Activated gamma-delta T cell treated with anti-CD3 and anti-CD28 coated beads, Interleukin-2, amount 50 U/mL, for 16 hours (primary cell): ENCODE results near the gene WDPCP.
"Not testable (repeated sequence)": the region's sequence is repeated elsewhere in the genome, so short reads cannot be mapped to it uniquely, and the experiment has no call there.

Experiments
- DNase-seq: peaks from one replicate; pipeline ENCODE4 v3.0.0-alpha.2; 2020; ENCODE audit warnings: low read depth

The WDPCP gene

DNA sequence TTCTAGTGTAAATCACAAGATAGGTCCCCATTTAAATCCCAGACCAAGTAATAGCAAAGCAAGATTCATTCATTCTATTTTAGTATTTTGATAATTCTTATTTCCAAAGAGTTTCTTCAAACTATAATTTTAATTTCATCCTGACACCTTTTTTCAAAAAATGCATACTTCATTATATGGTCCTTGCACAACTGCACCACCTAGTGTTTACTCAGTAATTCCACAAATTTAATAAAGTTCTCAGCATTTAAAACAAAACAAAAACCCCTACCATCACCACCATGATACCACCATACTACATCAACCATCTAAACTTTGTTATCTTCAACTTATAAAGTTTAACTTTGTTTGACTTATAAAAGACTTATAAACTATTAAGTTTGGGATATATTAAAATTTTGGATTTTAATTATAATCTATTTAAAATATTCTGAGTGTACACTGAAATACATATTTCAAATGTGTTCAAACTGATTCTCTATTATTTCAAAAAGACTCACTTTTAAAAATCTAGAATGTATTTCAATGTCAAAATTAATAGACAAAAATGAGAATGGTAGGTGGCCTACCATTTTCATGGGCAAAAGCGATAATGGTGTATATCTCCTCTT lies 44.2 kb downstream of the WDPCP start:
- no peak for DNase-seq

DNA sequence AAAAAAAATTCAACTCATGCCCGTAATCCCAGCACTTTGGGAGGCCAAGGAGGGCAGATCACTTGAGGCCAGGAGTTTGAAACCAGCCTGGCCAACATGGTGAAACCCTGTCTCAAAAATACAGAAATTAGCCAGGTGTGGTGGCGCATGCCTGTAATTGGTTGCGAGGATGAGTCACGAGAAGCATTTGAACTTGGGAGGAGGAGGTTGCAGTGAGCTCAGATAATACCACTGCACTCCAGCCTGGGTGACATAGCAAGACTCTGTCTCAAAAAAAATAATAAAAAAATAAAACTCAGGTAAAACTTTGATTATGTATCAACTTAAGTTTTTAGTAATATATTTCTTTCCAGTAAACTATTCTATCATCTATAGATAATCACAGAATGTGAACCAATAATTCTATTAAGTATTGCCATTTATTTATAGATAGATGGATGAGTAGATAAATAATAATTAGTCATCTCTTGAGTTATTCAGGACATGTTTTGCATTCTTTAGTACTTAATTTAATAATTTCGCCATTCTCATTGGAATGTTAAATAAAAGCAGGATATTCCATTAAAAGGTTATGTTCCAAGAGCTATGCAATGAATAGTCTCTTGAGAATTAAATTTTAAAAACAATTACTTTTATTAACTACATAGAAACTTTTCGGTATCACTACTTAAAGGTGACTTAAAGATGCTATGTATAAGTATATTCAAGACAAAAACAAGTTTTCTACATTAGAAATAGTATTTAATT lies 48.7 kb downstream of the WDPCP start:
- DNase-seq = no peak

DNA sequence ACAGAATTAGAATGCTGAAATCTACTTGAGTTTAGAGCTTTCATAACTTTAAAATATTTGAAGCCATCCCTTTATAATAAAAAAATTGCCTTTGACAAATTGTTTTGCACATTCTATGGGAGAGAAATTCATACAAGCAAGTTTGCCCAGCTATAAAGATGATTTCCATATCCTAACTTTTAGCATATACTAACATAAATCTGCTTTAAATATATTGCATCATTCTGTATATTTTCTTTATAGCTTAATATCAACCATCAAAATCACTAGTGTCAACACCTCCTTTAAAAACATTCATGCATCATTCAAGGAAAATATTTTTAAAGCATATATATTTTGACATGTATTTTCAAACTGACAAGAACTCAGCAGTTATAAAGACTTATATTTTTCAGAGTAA lies 49.9 kb downstream of the WDPCP start:
- DNase-seq = no peak

DNA sequence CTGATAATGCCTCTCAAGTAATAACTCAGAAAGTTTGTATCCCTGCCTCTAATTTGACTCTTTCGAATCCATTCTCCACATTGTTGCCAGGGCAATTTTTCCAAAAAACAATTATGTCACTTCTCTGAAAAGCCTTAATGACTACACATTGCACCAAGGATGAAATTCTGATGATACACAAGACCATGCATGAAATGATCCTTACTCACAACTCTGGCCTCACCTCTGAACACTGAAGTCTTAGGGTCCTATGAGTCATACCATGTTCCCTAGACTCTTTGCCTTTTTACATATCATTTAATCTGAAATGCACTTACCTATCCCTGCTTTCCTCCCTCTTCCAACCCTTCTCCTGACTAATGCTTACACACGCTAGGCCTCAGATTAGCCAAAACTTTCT lies 51.0 kb downstream of the WDPCP start:
- no peak for DNase-seq

DNA sequence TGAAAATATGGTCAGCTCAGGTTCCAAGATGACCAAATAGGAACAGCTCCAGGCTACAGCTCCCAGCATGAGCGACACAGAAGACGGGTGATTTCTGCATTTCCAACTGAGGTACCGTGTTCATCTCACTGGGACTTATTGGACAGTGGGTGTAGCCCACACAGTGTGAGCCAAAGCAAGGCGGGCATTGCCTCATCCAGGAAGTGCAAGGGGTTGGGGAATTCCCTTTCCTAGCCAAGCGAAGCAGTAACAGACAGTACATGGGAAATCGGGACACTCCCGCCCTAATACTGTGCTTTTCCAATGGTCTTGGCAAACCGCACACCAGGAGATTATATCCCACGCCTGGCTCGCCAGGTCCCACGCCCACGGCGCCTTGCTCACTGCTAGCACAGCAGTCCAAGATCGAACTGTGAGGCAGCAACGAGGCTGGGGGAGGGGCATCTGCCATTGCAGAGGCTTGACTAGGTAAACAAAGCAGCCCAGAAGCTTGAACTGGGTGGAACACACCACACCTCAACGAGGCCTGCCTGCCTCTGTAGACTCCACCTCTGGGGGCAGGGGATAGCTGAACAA lies 57.5 kb downstream of the WDPCP start:
- DNase-seq = no peak

DNA sequence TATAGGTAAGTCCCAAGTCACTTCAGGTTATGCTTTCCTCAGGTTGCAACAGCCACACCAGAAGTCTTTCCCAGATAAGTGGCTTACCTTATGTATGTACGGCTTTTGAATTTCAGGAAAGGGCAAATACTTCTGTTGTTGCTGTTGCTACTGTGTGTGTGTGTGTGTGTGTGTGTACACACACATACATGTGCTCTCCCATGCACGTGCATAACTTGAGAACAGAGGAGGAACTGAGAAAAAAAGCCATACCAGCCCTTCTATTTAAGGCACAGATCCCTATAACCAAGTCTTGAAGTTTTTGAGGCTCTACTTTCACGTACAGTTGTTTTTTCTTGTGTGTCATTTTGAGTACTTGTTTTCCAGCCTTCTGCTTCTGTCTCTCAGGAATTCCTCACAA lies 62.4 kb downstream of the WDPCP start:
- DNase-seq = no peak

DNA sequence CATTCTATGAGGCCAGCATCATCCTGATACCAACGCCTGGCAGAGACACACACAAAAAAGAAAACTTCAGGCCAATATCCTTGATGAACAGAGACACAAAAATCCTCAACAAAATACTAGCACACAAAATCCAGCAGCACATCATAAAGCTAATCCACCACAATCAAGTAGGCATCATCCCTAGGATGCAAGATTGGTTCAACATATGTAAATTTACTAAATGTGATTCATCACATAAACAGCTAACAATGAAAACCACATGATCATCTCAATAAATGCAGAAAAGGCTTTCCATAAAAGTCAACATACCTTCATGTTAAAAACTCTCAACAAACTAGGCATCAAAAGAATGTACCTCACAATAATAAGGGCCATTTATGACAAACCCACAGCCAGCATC lies 65.3 kb downstream of the WDPCP start:
- DNase-seq = no peak

DNA sequence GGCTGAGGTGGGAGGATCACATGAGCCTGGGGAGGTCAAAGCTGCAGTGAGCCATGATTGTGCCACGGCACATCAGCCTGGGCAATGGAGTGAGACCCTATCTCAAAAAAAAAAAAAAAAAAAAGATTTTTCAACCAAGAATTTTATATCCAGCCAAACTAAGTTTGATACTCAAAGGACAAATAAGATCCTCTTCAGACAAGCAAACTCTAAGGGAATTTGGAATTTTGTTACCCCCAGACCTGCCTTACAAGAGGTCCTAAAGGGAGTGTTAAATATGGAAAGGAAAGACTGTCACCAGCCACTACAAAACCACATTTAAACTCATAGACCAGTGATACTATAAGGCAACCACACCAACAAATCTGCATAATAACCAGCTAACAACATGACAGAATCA lies 67.5 kb downstream of the WDPCP start:
- no peak for DNase-seq

DNA sequence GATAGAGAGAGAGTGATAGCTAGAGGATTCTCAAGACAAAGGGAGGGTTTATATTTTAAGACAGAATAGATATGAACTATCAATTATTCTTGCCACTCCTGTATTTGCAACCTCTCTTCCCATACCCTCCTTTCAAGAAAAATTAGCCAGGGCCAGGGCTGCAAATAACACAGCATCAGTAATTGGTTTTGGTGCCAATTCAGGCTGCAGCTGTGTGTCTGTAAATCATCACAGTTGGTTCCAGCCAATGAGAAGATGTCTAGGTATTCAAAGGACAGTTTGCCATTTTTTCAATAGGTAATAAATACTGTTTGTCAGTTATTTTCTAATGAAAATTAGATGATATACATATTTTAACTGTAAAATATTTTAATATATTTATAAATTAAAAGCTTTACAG lies 73.5 kb downstream of the WDPCP start:
- DNase-seq = no peak

DNA sequence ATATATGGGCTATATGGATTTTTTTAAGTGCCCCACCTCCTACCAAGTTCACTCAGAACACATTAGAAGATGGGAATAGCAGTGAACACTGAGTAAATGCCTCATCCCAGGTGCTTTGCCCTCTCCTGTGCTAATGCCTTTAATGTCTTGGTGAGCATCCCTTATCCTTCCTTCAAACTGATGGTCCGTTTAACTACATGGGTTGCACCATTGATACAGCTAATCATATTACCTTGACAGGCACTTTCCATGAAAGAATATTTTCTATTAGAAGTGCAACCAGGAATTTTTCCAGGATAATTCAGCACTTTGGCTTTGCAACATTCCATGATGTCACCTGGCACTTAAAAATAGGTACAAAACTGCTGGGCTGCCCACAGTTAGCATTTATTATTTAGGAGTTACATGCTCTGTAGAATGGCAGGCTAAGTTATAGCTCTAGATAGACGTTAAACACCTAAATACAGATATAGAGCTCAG lies 74.0 kb downstream of the WDPCP start:
- no peak for DNase-seq

DNA sequence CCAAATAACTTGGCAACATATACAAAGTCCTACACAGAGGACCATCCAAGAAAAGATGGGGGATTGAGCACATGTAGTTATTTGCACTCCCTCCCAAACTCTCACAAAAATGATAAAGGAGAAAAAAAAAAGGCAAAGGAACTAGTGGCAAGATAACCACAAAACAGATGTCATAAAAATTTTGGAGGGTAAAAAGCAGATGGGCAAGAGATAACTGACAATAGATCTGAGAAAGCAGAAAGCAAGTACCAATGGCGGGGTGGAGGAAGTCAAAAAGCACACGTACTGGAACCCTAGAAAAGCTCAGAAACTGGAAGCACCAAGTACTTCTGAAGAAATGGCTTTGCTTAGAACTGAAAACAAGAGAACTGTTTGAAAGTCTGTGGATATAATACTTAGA lies 82.0 kb downstream of the WDPCP start:
- DNase-seq = no peak

DNA sequence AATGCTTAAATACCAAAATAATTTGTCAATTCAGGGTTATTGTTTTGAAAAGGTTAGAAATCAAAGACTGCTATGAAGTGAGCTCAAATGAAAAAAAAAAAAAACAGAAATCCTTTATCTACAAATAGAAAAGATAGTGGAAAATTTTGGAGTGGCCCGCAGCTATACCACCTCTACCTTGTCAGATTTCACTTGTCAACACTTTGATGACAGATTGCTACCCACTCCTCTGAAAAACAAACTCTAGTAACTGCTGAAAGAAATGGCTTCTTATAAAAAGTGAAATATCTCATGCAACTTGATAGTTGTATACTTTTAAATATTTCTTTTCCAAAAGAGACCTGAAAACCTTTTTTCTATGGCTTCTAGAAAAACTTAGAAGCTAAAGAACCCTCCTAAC lies 84.5 kb downstream of the WDPCP start:
- no peak for DNase-seq

DNA sequence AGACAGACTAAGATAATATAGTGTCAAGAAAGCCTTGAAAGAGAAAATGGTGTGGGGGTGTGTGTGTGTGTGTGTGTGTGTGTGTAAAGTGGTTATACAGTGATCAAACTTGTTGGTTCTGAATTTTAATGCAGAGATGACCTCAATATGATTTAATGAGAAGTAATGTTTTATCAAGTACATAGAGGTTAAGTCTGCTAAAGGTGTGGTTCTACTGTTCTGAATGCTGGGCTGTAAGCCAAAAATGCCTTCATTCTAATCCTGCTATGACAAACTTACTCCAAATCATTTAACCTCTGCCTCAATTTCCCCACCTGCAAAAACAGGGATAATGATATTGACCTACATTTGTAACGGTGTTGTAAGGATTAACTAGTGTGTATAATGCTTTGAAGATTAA lies 87.9 kb downstream of the WDPCP start:
- no peak for DNase-seq

DNA sequence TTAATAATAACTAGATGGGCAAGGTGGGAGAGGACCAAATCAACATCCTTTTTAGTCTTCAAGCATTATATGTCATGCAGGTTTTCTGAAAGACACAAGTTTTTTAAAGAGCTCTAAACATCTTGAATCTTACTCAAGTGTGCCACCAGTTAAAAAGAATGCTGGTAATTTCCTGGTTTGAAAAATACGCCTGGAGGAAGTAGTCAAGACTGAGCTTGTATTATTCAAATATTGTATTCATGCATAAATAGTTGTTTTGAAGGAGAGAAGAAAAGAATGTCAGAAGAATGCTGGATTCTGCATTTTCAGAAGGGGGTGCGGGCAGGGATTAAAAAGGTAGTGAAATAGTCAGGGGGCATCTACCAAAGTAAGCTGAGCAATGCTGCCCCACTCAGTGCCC lies 90.7 kb downstream of the WDPCP start:
- no peak for DNase-seq

DNA sequence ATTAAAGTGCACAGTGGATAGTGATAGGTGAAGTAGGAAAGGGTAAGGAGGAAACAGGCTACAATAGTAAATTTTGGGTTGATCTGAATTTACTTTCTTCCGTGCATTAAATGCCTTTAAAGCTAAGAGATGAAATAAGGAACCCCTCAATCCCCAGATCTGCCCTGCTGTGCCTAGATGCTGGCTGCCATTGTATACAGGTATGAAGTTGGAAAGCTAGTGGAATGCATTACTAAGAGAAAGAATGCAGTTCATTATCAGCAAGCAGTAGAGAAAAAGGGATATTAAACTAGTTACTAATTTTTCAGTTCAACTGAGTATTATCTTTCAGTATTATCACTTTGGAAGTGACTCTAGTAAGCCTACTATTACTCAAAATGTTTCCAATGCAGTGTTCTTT lies 93.3 kb downstream of the WDPCP start:
- no peak for DNase-seq

DNA sequence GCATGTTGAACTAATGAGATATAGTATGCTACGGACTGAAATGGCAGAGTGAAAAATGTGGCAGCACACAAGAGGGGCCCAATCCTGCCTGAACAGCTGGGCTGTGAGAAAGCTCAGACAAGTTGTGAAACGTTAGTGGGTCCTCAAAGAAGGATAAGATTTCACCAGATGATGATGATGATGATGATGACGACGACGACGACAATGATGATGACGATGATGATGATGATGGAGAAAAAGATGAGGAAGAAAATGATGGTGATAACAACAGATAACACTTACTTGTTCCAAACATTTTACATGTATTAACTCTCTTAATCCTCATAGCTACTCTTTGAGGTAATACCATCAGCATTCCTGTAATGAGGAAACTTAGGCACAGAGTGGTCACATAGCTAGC lies 94.2 kb downstream of the WDPCP start:
- no peak for DNase-seq

DNA sequence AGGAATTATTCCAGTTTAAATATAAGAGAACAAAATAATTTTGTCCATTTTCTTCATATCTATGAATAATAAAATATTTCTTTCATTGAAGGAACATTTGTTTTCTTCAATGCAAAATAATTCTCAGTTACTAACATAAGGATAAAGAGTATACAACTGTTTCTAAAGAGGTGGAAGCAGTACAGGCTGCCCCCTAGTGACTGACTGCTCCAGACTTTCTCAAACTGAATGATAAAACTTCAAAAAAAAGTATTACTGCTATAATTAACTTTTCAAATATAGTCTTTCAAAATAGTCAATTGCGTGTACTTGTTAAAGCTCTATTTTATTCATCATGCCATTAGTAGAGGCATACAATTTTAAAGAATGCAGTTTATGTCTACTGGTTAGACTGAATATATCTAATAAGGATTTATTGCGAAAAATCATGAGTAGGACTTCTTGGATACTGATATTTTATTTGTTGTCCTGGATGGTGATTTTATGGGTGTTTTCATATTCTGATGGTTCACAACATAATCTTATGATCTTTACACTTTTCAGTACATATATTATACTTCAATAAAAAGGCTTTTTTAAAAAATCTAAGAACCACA lies 100.1 kb downstream of the WDPCP start:
- DNase-seq = no peak

DNA sequence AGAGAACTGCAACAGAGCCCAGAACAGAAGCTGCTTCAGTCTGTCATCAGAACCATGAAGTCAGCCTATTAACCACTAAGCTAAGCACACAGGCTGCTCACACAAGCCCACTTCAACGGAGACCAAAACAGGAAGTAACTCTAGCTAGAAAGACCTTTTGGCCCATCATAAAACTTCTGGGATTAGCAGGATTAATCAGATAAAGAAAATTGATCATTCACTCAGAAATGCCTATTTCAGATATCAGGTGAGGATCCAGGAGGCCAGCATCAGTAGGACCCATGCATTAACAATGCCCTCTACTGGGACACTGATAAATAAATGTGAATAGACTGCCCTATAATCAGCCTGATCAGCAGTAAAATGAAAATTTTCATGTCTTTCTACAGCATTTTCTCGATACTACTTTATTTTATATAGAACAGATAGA lies 101.4 kb downstream of the WDPCP start:
- DNase-seq = no peak

DNA sequence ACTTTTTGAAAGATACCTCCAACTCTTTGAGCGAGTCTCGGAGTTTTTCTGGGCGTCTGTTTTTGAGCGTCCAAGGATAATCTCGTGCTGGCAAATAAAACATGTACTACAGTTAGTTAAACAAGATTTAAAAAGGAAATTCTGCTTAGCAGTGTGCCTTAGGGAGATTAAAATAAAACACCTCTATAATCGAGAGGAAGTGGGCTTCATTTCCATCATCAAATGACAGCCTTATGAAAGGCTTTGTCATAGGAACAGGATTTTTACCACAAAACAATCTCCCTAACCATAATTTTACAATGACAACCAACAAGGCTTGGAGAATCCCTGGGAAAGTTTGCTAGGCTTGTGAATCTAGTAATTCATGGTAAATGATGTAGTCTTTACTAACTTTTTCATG lies 103.4 kb downstream of the WDPCP start:
- no peak for DNase-seq

DNA sequence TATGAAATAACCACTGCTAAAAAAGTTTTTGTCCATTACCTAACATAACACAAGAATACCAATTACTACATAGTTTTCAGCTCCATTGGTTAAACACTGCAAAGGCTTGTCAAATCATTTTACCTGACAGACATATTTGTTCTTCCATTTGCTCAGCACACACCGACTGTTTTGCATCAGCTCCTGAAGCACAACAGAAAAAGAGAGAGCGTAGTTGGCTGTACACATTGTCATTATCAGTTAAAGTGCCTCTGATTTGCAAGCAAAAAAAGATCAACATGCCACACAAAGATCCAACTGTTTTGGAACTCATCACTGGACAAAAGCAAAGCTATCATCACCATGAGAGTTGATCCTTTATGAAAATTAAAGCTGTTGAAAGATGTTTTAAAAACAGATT lies 103.8 kb downstream of the WDPCP start:
- no peak for DNase-seq

DNA sequence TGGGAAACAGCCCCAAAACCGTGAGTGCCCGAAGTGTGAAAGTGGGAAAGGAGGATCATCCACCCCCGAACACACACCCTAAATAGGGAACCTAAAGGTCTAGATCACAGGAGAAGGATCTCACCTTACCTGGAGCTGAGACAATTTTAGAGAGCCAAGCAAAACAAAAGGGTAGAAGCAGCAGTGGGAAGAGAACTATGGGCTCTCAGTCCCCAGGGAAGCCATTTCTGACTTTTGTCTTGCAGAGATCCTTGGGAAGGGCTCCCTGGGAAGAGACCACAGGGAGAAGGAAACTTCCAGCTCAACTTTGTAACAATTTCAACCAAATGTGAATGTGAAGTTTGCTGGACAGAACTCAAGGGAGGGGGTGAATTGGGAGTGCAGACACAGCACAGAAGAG lies 110.6 kb downstream of the WDPCP start:
- no peak for DNase-seq

DNA sequence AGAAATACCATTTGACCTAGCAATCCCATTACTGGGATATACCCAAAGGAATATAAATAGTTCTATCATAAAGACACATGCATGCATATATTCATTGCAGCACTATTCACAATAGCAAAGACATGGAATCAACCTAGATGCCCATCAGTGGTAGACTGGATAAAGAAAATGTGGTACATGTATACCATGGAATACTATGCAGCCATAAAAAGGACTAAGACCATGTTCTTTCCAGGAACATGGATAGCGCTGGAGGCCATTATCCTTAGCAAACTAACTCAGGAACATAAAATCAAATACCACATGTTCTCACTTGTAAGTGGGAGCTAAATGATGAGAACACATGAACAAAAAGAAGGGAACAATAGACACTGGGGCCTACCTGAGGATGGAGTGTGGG lies 119.0 kb downstream of the WDPCP start:
- DNase-seq = not testable (repeated sequence)

DNA sequence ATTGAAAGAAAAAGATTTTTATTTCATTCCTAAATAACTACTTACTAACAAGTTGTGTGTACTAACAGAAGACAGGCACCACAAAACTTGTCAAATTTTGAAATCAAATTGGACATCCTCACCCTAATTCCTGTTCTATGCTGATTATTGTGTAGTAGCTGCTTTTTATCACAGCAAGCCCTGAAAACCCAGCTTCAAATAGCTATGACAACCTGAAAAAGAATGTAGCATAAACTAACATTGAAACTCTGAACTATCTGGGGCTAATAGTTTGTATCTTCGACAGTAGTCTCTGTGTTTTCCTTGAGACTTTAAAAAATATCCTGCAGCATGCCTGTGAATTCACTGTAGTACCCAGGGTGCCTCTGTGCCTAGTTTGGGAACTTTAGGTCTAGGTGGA lies 122.6 kb downstream of the WDPCP start:
- DNase-seq = no peak
